OCI-LY7 (cell line): ENCODE results near the gene SAT2. TPM values are rescaled to one million over a fixed set of nuclear protein-coding genes. Genes with fewer than 3 reads are reported as not detected.

ENCODE experiments used
- BruUV-seq: library from RNA; stranded (reverse); fragments of 400-500 nt; replicated peaks from 2 replicates; lab custom pipeline; 2021; lab: Mats Ljungman, UMichigan
- CTCF ChIA-PET: fragments of 300-600 bp; sonication (Branson Sonifier 250); formaldehyde crosslinking; loops from one replicate; lab custom pipeline; 2022; ENCODE audit warnings: antibody characterized with exemption; ENCODE audit not compliant: unreplicated experiment; lab: Charles Lee
- POLR2A ChIA-PET: fragments of 300-600 bp; sonication (Branson Sonifier 250); formaldehyde crosslinking; loops from one replicate; lab custom pipeline; 2022; ENCODE audit warnings: antibody characterized with exemption; lab: Charles Lee
- DNase-seq: peaks from one replicate; pipeline ENCODE4 v3.0.0-alpha.2; 2015; ENCODE audit warnings: low spot score
- H2AFZ ChIP-seq: fragments of 200-600 bp; sonication (generic), shearing (Covaris generic); 2 replicates; pipeline ENCODE4 v1.6.1; 2014; ENCODE audit warnings: mild to moderate bottlenecking, antibody characterized with exemption, low read length, moderate library complexity
- H3K27ac ChIP-seq: fragments of 200-600 bp; sonication (generic); 2 replicates; pipeline ENCODE4 v1.5.1; 2014; ENCODE audit warnings: mixed run types, low read depth, mild to moderate bottlenecking, moderate library complexity, low read length, inconsistent platforms; ENCODE audit not compliant: poor library complexity, severe bottlenecking
- H3K36me3 ChIP-seq: fragments of 200-600 bp; sonication (generic); 2 replicates; pipeline ENCODE4 v1.6.1; 2014; ENCODE audit warnings: mild to moderate bottlenecking, antibody characterized with exemption, low read length, moderate library complexity, mixed read lengths; ENCODE audit not compliant: insufficient read depth
- H3K4me1 ChIP-seq: fragments of 200-600 bp; sonication (generic); 2 replicates; pipeline ENCODE4 v1.5.1; 2014; ENCODE audit warnings: mild to moderate bottlenecking, low read length; ENCODE audit not compliant: insufficient read depth, poor library complexity, severe bottlenecking
- H3K4me2 ChIP-seq: fragments of 200-600 bp; sonication (generic); 2 replicates; pipeline ENCODE4 v1.6.1; 2014; ENCODE audit warnings: mild to moderate bottlenecking, low read length
- H3K4me3 ChIP-seq: fragments of 200-600 bp; sonication (generic); 2 replicates; pipeline ENCODE4 v1.5.1; 2014; ENCODE audit warnings: mild to moderate bottlenecking, low read depth, low read length; ENCODE audit not compliant: poor library complexity, severe bottlenecking
- H3K79me2 ChIP-seq: fragments of 200-600 bp; sonication (generic); 2 replicates; pipeline ENCODE4 v1.6.1; 2016; ENCODE audit warnings: low read depth, mild to moderate bottlenecking, low read length, moderate library complexity, mixed read lengths; ENCODE audit not compliant: insufficient read depth
- H3K9me2 ChIP-seq: fragments of 200-600 bp; sonication (generic); 2 replicates; pipeline ENCODE4 v1.6.1; 2016; ENCODE audit warnings: mild to moderate bottlenecking, low read length, mixed read lengths; ENCODE audit not compliant: insufficient read depth
- H3K9me3 ChIP-seq: fragments of 200-600 bp; sonication (generic); 2 replicates; pipeline ENCODE4 v1.6.1; 2014; ENCODE audit warnings: mild to moderate bottlenecking, mixed run types, low read length, mixed read lengths
- H4K20me1 ChIP-seq: fragments of 200-600 bp; sonication (generic); 2 replicates; pipeline ENCODE4 v1.6.1; 2014; ENCODE audit warnings: mild to moderate bottlenecking, antibody characterized with exemption, low read length, moderate library complexity, mixed read lengths; ENCODE audit not compliant: insufficient read depth
- CTCF ChIP-seq: fragments of 200-600 bp; sonication (generic); conservative IDR thresholded peaks from 2 replicates; pipeline ENCODE4 v1.5.1; 2014; ENCODE audit warnings: mild to moderate bottlenecking, antibody characterized with exemption, low read length, moderate library complexity, mixed read lengths
- EZH2phosphoT487 ChIP-seq: fragments of 200-600 bp; sonication (generic); IDR thresholded peaks from 2 replicates; pipeline ENCODE4 v1.6.1; 2018; ENCODE audit warnings: low read depth, borderline replicate concordance, mild to moderate bottlenecking, mixed run types, antibody characterized with exemption, low read length, moderate library complexity, mixed read lengths
- intact Hi-C: fragments of 100-400 bp; cut with micrococcal nuclease; formaldehyde crosslinking; loops from one replicate; pipeline ENCODE4 v1.10.0; 2022; ENCODE audit not compliant: unreplicated experiment
- total RNA-seq, 2 experiments: library from RNA; depleted of rRNA in 1 of 2; stranded (reverse); fragments of >200 nt in 1 of 2; shearing (Covaris generic) in 1 of 2; gene quantifications; 2 replicates each; pipeline ENCODE4 v1.2.3, GENCODE V29; 2014 to 2022

SAT2 gene
- total RNA-seq, 2 experiments from 2014 or later = 16.9 to 37.3 TPM

- Histone ChIP-seq H3K9me2 (no peaks in the 10 kb centered on the region), H3K27ac (peak overlapping the region; percentile 59), H3K4me2 (peak overlapping the region; percentile 99), H3K9me3 (no peaks in the 10 kb centered on the region), H3K36me3 (peaks cover 27% of the 10 kb centered on the region), H3K4me1 (peaks cover 20% of the 10 kb centered on the region), H4K20me1 (peaks cover 17% of the 10 kb centered on the region; the same call in 1 of the 2 replicates), H3K4me3 (peak overlapping the region; percentile 87), H3K79me2 (peaks cover 26% of the 10 kb centered on the region), H2AFZ (0 out of 2 replicates have a peak overlapping the region, but pooled peaks have one; percentile 3)
- ChIA-PET POLR2A (interaction anchor here (0.8 to 1.6 kb wide), 6 partner anchors 13 to 73 kb away, joined by 3 to 6 read pairs (median 4); partner anchors contain the start of genes CD68, MPDU1 and TP53), CTCF (interaction anchor here (1.4 kb wide), 1 partner anchor 75 kb away, joined by 4 read pairs; the partner anchor contains the start of gene WRAP53)
- intact Hi-C loops = loop anchor here (1.0 kb wide), 2 partner anchors 41 to 72 kb away; no protein-coding TSS in a partner anchor
- BruUV-seq = no TSS peak
- TF ChIP-seq EZH2phosphoT487 = no peak
- TF ChIP-seq CTCF = peak; percentile 46; the same call in 1 of the 2 replicates
- peak; percentile 30 for DNase-seq
These were observed 13.7 kb downstream of the SAT2 start for GRCh38 chr17:7613769-7614424.

- Histone ChIP-seq H3K4me3 (no peak overlapping the region), H3K36me3 (peaks cover 32% of the 10 kb centered on the region), H3K4me1 (peaks cover 20% of the 10 kb centered on the region), H3K27ac (no peak overlapping the region), H3K9me2 (no peaks in the 10 kb centered on the region), H4K20me1 (peaks cover 17% of the 10 kb centered on the region; the same call in 1 of the 2 replicates), H3K4me2 (peak overlapping the region; percentile 42), H3K79me2 (peaks cover 26% of the 10 kb centered on the region), H3K9me3 (no peaks in the 10 kb centered on the region), H2AFZ (no peak overlapping the region)
- POLR2A ChIA-PET = interaction anchor here (1.2 kb wide), 1 partner anchor 28 kb away, joined by 3 read pairs; the partner anchor contains the start of gene MPDU1
- DNase-seq = no peak
- TSS peak; percentile 50 for BruUV-seq
- intact Hi-C loops = no loop called here
- TF ChIP-seq CTCF = no peak
- no peak for TF ChIP-seq EZH2phosphoT487
- CTCF ChIA-PET = no interaction called here
These were observed 15.4 kb downstream of the SAT2 start for GRCh38 chr17:7612294-7612640.
